ENCODE measurements around the gene STXBP5.

STXBP5 gene

GRCh38 chr6:147205690-147206600 lies 1.7 kb downstream of the STXBP5 start:
- Histone ChIP-seq H3K36me3 (replicated peaks; ENCODE audit: low read depth, low read length) (no peaks in the 10 kb centered on the region), H3K4me2 (ENCODE audit: low read length) (peak overlapping the region; percentile 14), H4K20me1 (ENCODE audit: insufficient read depth, low read length) (no peaks in the 10 kb centered on the region), H3K4me1 (ENCODE audit: low read length) (peaks cover 14% of the 10 kb centered on the region; the same call in 1 of the 2 replicates), H3K4me3 (ENCODE audit: low read length) (no peak overlapping the region), H2AFZ (ENCODE audit: low read depth, low read length) (no peak overlapping the region), H3K27me3 (ENCODE audit: low read depth, low read length) (no peaks in the 10 kb centered on the region), H3K9me3 (ENCODE audit: insufficient read depth, low read length) (no peaks in the 10 kb centered on the region), H3K79me2 (ENCODE audit: low read length) (peaks cover 9% of the 10 kb centered on the region), H3K27ac (ENCODE audit: low read length) (no peak overlapping the region), H3K9ac (ENCODE audit: low read length) (no peak overlapping the region)
- TF ChIP-seq EZH2phosphoT487 (IDR thresholded peaks at IDR 0.05; ENCODE audit: low read depth) (no peak), CTCF (IDR thresholded peaks at IDR 0.05; ENCODE audit: low read depth, low read length) (no peak)

GRCh38 chr6:147207351-147207750 lies 3.1 kb downstream of the STXBP5 start:
- Histone ChIP-seq H3K4me3 (ENCODE audit: low read length) (no peak overlapping the region), H3K79me2 (ENCODE audit: low read length) (peaks cover 9% of the 10 kb centered on the region)
- no peak for TF ChIP-seq CTCF (IDR thresholded peaks at IDR 0.05; ENCODE audit: low read depth, low read length)
- no peak for TF ChIP-seq EZH2phosphoT487 (IDR thresholded peaks at IDR 0.05; ENCODE audit: low read depth)

GRCh38 chr6:147207837-147208754 lies 3.9 kb downstream of the STXBP5 start:
- H3K27me3 ChIP-seq (ENCODE audit: low read depth, low read length) = no peaks in the 10 kb centered on the region
- H3K4me2 ChIP-seq (ENCODE audit: low read length) = no peak overlapping the region
- H2AFZ ChIP-seq (ENCODE audit: low read depth, low read length) = no peak overlapping the region
- H3K79me2 ChIP-seq (ENCODE audit: low read length) = peaks cover 9% of the 10 kb centered on the region
- H4K20me1 ChIP-seq (ENCODE audit: insufficient read depth, low read length) = no peaks in the 10 kb centered on the region
- no peaks in the 10 kb centered on the region for H3K36me3 ChIP-seq (replicated peaks; ENCODE audit: low read depth, low read length)
- TF ChIP-seq CTCF (IDR thresholded peaks at IDR 0.05; ENCODE audit: low read depth, low read length) = no peak
- no peak for TF ChIP-seq EZH2phosphoT487 (IDR thresholded peaks at IDR 0.05; ENCODE audit: low read depth)
- no peaks in the 10 kb centered on the region for H3K9me3 ChIP-seq (ENCODE audit: insufficient read depth, low read length)
- no peak overlapping the region for H3K27ac ChIP-seq (ENCODE audit: low read length)
- H3K4me1 ChIP-seq (ENCODE audit: low read length) = peaks cover 9% of the 10 kb centered on the region; the same call in 1 of the 2 replicates
- H3K4me3 ChIP-seq (ENCODE audit: low read length) = no peak overlapping the region
- no peak overlapping the region for H3K9ac ChIP-seq (ENCODE audit: low read length)

More at GRCh38 chr6:147207351-147207750, 3.1 kb downstream of the STXBP5 start:
- no peaks in the 10 kb centered on the region for H3K36me3 ChIP-seq (replicated peaks; ENCODE audit: low read depth, low read length)
- no peak overlapping the region for H3K4me2 ChIP-seq (ENCODE audit: low read length)
- H3K4me1 ChIP-seq (ENCODE audit: low read length) = peaks cover 9% of the 10 kb centered on the region; the same call in 1 of the 2 replicates
- no peak overlapping the region for H2AFZ ChIP-seq (ENCODE audit: low read depth, low read length)
- H3K9ac ChIP-seq (ENCODE audit: low read length) = no peak overlapping the region
- no peaks in the 10 kb centered on the region for H3K9me3 ChIP-seq (ENCODE audit: insufficient read depth, low read length)
- H3K27me3 ChIP-seq (ENCODE audit: low read depth, low read length) = no peaks in the 10 kb centered on the region
- H3K27ac ChIP-seq (ENCODE audit: low read length) = no peak overlapping the region
- no peaks in the 10 kb centered on the region for H4K20me1 ChIP-seq (ENCODE audit: insufficient read depth, low read length)
